Nephron progenitor cell (in vitro differentiated cells): ENCODE measurements around the gene NOS1.

Source experiments
- DNase-seq: peaks from one replicate; pipeline ENCODE4 v3.0.0; 2021
- H3K27ac Mint-ChIP-seq: 2 replicates; pipeline ENCODE4 v1.8.0; 2021; ENCODE audit warnings: mild to moderate bottlenecking, moderate library complexity, mixed read lengths
- H3K27me3 Mint-ChIP-seq: 2 replicates; pipeline ENCODE4 v1.8.0; 2021; ENCODE audit warnings: mild to moderate bottlenecking, low read depth, mixed read lengths; ENCODE audit not compliant: poor library complexity
- H3K36me3 Mint-ChIP-seq: 2 replicates; pipeline ENCODE4 v1.8.0; 2021; ENCODE audit warnings: low read depth, mixed read lengths
- H3K4me1 Mint-ChIP-seq: 2 replicates; pipeline ENCODE4 v1.8.0; 2021; ENCODE audit warnings: mixed read lengths
- H3K4me3 Mint-ChIP-seq: 2 replicates; pipeline ENCODE4 v1.8.0; 2021; ENCODE audit warnings: mild to moderate bottlenecking, moderate library complexity, mixed read lengths
- H3K9me3 Mint-ChIP-seq: 2 replicates; pipeline ENCODE4 v1.8.0; 2021; ENCODE audit warnings: mild to moderate bottlenecking, moderate library complexity, mixed read lengths
- TF ChIP-seq, protein P1 (sequence below): fragments of 200-600 bp; sonication (generic); IDR thresholded peaks from 2 replicates; pipeline ENCODE4 v1.5.0; 2021; ENCODE audit warnings: antibody characterized with exemption

The NOS1 gene

DNA sequence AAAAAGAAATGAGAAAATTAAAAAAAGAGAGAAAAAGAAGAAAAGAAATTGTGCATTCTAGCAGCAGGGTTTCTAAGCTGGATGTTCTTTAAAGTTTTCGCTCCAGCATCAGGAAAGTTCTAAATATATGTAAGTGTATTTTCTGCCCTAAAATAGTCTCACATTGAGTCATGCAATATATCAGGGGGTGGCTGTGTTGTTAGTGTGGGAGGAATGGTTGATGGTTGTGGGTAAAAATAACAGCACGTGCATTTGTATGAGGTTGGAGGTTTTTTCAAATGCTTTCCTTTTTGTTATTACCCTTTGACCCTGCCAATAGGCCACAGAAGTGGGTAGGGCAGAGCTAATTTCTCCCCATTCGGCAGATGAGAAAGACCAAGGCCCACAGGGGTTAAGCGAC is 106.0 kb downstream of the NOS1 start:
- Mint-ChIP-seq H3K4me3 (no peak overlapping the region), H3K27ac (no peak overlapping the region), H3K4me1 (no peaks in the 10 kb centered on the region), H3K27me3 (peaks cover 25% of the 10 kb centered on the region), H3K36me3 (no peaks in the 10 kb centered on the region), H3K9me3 (peaks cover 7% of the 10 kb centered on the region)
- TF ChIP-seq, protein P1, sequence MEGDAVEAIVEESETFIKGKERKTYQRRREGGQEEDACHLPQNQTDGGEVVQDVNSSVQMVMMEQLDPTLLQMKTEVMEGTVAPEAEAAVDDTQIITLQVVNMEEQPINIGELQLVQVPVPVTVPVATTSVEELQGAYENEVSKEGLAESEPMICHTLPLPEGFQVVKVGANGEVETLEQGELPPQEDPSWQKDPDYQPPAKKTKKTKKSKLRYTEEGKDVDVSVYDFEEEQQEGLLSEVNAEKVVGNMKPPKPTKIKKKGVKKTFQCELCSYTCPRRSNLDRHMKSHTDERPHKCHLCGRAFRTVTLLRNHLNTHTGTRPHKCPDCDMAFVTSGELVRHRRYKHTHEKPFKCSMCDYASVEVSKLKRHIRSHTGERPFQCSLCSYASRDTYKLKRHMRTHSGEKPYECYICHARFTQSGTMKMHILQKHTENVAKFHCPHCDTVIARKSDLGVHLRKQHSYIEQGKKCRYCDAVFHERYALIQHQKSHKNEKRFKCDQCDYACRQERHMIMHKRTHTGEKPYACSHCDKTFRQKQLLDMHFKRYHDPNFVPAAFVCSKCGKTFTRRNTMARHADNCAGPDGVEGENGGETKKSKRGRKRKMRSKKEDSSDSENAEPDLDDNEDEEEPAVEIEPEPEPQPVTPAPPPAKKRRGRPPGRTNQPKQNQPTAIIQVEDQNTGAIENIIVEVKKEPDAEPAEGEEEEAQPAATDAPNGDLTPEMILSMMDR: no peak
- DNase-seq: no peak

DNA sequence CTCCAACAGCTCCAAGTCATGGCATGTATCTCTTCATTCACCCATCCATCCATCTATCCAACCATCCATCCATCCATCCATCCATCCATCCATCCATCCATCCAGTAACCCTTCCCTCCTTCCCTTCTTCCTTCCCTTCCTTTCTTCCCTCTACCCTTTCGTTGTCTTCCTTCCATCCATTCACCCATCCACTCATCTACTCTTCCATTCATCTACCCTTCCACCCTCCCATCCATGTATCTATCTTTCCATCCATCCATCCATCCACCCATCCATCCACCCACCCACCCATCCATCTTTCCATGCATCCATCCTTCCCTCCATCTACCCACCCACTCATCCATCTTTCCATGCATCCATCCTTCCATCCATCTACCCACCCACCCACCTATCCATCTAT is 117.9 kb downstream of the NOS1 start:
- Mint-ChIP-seq H3K4me1 (no peaks in the 10 kb centered on the region), H3K27me3 (peaks cover 28% of the 10 kb centered on the region), H3K9me3 (no peaks in the 10 kb centered on the region), H3K36me3 (no peaks in the 10 kb centered on the region), H3K27ac (no peak overlapping the region), H3K4me3 (no peak overlapping the region)
- TF ChIP-seq, protein P1: no peak
- DNase-seq: no peak

DNA sequence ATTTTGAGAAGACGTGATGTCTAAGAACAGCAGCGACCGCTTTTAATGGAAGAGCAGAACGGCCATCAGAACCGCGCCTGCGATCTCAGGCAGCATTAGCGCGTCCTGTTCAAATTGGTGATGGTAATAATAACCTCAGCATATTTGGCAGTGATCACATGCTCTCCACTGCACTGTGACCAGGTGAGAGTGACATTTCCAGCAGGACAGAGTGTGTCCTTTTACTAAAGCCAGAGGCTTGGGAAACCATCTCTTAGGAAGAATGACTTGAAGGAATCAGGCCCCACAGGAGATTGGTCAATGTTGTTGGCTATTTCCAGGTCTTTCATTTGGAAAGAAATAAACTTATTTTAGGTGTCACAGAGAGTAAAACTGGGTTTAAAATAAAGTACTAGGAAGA is 119.7 kb downstream of the NOS1 start:
- peaks cover 28% of the 10 kb centered on the region for H3K27me3 Mint-ChIP-seq

DNA sequence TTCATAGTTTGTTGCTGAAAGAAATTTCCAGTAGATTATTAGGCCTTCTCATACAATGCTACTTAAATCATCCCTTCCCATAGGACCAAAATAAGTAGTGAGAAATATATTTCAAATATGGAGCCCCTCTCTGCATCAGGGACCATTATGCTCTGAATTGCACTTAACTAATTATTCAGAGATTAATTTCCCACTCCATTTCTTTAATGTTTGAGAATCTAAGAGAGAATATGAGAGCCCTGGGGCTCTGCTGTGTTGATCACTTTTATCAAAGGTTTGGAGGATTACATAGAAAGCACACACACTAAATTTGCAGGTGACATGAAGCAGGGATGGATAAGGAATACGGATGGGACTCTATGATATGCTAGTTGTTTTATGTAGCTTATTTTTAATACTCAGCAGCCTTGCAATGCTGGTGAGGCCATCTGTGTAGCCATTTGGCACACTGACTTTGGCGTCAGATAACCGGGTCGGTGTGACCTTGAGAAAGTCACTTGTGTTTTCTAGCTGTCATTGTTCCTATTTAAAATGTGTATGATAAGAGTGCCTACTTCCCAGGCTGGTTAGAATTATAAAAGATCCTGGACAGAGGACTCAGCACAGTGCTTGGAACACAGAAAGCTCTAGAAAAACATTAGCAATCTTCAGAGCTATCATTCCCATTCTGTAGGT is 121.2 kb downstream of the NOS1 start:
- H3K27me3 Mint-ChIP-seq: peaks cover 33% of the 10 kb centered on the region
- H3K36me3 Mint-ChIP-seq: no peaks in the 10 kb centered on the region

More for the DNA sequence above, 119.7 kb downstream of the NOS1 start:
- H3K27ac Mint-ChIP-seq: no peak overlapping the region
- TF ChIP-seq, protein P1: no peak
- no peak overlapping the region for H3K4me3 Mint-ChIP-seq
- H3K4me1 Mint-ChIP-seq: no peaks in the 10 kb centered on the region
- H3K36me3 Mint-ChIP-seq: no peaks in the 10 kb centered on the region
- H3K9me3 Mint-ChIP-seq: no peaks in the 10 kb centered on the region
- DNase-seq: no peak

DNA sequence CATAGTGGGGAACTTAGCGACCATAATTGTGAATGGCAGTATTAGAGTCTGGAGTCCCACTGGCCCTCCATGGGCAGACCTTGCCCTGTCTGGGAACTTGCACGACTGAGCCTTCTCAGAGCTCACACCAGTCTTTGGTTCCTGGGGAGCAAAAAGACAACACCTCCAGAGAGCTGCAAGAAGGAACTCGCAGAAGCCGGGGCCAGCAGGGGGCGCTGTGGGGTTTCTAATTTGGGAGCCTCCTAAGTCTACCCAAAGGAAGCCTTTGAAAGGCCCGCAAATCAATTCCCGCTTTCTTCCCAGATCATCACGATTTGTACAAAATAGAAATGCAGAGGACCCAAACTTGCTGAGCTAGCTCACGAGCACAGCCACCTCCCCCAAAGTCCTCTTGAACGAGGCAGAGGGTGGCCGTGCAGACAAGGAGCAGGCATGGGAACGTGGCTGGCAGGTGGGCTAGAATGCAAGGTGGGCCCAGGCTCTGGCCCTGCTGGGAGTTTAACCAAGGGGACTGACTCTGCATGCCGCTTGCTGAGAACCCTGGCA is 124.9 kb downstream of the NOS1 start:
- no peaks in the 10 kb centered on the region for H3K9me3 Mint-ChIP-seq
- TF ChIP-seq, protein P1: peak; percentile 96

More for the DNA sequence above, 121.2 kb downstream of the NOS1 start:
- Mint-ChIP-seq H3K27ac (no peak overlapping the region), H3K9me3 (no peaks in the 10 kb centered on the region), H3K4me3 (no peak overlapping the region), H3K4me1 (peaks cover 5% of the 10 kb centered on the region)
- TF ChIP-seq, protein P1: no peak
- no peak for DNase-seq

DNA sequence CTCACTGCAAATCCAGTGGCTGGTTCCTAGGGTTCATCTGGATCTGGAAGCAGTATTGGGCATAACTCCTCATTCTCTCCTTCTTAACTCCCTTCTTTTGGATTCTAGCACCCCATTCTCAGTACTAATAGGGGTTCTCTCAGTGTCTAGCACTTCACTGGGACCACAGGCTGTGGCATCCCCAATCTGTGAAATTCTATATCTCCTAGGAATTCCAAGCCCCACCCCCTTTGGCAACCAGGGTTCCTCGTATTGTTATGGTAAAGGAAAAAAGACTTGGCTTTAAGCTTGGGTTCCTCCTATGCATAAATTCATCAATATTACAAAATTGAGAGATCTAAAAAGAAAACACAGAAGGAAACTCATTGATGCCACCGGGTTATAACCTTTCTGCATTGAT is 126.2 kb downstream of the NOS1 start:
- H3K27ac Mint-ChIP-seq: no peak overlapping the region

More for the DNA sequence above, 124.9 kb downstream of the NOS1 start:
- no peaks in the 10 kb centered on the region for H3K36me3 Mint-ChIP-seq
- peaks cover 24% of the 10 kb centered on the region for H3K27me3 Mint-ChIP-seq
- peaks cover 5% of the 10 kb centered on the region for H3K4me1 Mint-ChIP-seq
- no peak overlapping the region for H3K27ac Mint-ChIP-seq
- peak; percentile 99 for DNase-seq
- H3K4me3 Mint-ChIP-seq: no peak overlapping the region

More for the DNA sequence above, 126.2 kb downstream of the NOS1 start:
- Mint-ChIP-seq H3K36me3 (no peaks in the 10 kb centered on the region), H3K4me1 (peaks cover 5% of the 10 kb centered on the region), H3K27me3 (peaks cover 19% of the 10 kb centered on the region), H3K4me3 (no peak overlapping the region), H3K9me3 (no peaks in the 10 kb centered on the region)
- DNase-seq: no peak
- TF ChIP-seq, protein P1: no peak
